ENCODE data around the gene ARHGAP15.

ARHGAP15 gene

DNA sequence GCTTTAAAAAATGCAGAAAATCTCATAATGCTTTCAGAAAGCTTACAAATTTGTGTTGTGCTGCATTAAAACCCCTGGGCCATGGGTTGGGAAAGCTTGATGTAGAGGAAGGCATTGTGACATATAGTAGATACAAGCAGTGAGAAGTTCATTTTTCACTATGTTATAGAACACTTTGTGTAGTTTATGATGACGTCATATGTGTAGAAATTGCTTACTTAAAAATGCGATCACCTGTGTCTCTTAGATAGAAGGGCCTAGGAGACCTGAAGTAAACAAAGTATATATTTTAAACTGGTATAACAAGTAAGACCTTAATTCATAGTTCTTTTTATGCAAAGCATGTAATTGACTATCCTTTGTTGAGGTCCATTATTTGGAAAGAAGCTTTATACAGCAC, 393.5 kb downstream of the ARHGAP15 start:
- TF ChIP-seq, protein P1, sequence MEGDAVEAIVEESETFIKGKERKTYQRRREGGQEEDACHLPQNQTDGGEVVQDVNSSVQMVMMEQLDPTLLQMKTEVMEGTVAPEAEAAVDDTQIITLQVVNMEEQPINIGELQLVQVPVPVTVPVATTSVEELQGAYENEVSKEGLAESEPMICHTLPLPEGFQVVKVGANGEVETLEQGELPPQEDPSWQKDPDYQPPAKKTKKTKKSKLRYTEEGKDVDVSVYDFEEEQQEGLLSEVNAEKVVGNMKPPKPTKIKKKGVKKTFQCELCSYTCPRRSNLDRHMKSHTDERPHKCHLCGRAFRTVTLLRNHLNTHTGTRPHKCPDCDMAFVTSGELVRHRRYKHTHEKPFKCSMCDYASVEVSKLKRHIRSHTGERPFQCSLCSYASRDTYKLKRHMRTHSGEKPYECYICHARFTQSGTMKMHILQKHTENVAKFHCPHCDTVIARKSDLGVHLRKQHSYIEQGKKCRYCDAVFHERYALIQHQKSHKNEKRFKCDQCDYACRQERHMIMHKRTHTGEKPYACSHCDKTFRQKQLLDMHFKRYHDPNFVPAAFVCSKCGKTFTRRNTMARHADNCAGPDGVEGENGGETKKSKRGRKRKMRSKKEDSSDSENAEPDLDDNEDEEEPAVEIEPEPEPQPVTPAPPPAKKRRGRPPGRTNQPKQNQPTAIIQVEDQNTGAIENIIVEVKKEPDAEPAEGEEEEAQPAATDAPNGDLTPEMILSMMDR (conservative IDR thresholded peaks at IDR 0.05; ENCODE audit: low read depth, low read length) = no peak
- no peak overlapping the region for H3K4me3 ChIP-seq (ENCODE audit: low read depth, low read length)
- no peak for DNase-seq (ENCODE audit: low read depth)

DNA sequence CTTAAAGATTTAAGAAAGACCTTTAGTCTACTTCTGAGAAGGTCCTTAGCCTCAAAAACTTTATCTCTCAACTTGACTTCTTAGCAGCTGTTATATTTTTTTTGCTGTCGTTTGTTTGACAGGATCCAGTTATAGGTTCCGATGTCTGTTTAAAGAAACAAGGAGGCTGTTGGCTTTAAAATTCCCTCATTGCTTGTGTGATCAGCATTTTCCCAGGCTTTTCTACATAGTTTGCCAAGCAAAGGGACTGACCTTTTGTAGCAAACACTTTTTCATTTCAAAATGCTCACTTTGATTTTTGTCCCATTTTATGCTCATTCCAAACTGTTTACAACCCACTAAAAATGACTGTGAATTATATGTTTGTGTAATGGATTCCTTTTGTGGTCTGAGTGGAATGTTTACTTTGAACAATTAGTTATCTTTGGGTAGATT, 394.9 kb downstream of the ARHGAP15 start:
- peak; percentile 76 for DNase-seq (ENCODE audit: low read depth)
- no peak overlapping the region for H3K4me3 ChIP-seq (ENCODE audit: low read depth, low read length)
- TF ChIP-seq, protein P1 (conservative IDR thresholded peaks at IDR 0.05; ENCODE audit: low read depth, low read length) = no peak

DNA sequence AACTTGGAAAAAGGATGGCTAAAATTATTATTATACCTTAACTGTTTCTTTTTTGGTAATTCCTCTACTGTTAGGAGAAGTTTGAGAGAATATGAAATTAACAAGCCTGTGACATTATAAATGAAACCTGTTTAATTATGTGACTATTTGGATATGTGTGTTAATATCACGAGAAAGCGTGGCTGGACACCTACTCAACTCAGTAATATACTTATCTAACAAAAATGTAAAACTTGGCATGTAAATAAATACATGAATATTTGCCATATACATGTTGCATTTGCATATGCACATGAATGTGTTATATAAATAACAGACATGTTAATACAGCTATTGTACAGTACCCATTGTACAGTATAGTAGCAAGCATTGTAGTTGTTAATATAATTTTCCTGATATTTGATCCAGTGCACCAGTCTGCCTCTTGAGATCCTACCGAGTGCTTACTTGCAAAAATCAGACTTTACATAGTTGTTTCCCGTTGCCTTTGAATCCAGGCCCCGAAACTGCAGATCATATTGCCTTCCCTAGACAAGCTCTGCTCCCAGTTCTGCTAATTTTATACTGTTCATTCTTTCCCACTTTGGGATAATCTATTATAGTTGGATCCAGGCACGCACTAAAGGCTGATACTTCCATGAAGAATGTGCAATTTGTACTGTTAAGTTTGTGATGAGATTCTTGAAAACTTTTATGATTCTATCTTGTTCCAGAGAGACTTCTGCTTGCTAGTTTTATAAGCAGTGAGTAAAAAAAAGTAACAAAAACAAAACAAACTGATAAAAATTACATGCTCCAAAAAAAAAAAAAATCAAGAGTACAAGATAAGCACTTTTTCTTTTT, 395.6 kb downstream of the ARHGAP15 start:
- no peak overlapping the region for H3K4me3 ChIP-seq (ENCODE audit: low read depth, low read length)
- DNase-seq (ENCODE audit: low read depth) = peak; percentile 39
- TF ChIP-seq, protein P1 (conservative IDR thresholded peaks at IDR 0.05; ENCODE audit: low read depth, low read length) = no peak

DNA sequence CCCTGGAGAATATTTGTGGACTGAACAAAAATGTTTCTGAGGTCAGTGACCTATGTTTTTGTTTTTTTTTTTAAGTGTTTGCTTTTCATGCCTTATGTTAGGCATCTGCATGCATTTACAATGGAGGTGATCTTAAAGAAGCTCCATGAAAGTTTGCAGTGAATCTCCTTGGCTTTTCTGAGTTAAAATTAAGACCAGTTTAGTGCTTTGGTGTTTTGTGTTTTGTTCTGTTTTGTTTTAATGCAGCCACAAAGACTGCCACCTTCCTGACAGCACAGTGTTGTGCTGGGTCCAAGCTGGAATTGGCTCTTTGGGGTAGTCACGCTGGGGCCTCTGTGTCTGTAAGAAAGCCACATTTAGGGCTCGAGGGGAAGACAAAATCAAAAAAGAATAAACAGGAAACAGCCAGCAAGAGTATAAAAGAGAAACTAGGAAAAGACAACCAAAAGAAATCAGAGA, 396.2 kb downstream of the ARHGAP15 start:
- TF ChIP-seq, protein P1 (conservative IDR thresholded peaks at IDR 0.05; ENCODE audit: low read depth, low read length) = no peak
- DNase-seq (ENCODE audit: low read depth) = no peak
- H3K4me3 ChIP-seq (ENCODE audit: low read depth, low read length) = no peak overlapping the region

DNA sequence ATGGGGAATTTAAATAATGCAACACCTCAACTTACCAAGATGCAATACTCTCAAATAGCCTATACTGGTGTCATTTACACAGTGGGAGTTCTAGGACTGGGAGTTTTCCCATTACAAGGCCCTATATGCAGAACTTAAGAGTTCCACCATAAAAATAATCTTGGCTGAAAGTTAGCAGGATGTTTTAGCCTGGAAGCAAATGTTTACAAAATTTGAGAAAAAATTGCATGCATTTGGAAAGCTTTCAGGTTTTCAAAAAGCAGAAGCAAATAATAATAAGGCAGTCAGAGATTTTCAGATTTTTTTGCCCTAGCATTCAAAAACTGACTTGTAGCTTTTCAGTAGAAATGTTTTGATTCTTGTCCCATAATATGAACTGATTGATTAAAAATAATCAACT, 397.3 kb downstream of the ARHGAP15 start:
- no peak overlapping the region for H3K4me3 ChIP-seq (ENCODE audit: low read depth, low read length)
- DNase-seq (ENCODE audit: low read depth) = no peak
- TF ChIP-seq, protein P1 (conservative IDR thresholded peaks at IDR 0.05; ENCODE audit: low read depth, low read length) = no peak

DNA sequence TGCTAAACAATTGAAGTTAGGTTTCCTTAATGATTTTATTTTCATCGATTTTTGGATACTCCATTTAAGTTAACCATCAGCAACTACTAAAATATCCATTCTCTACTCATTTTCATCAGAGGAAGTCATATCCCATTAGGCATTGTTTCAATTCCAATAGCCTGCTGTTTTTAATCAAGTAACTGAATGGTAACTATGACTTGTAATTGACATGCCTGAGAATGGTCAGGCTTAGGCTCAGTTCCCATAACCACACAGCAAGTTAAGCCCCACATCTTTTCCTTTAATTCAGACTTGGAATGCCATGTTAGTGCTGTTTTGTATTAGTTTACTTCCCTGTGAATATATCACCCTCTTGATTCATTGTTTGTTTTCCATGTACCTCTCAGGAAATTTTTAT, 398.8 kb downstream of the ARHGAP15 start:
- TF ChIP-seq, protein P1 (conservative IDR thresholded peaks at IDR 0.05; ENCODE audit: low read depth, low read length) = no peak
- no peak overlapping the region for H3K4me3 ChIP-seq (ENCODE audit: low read depth, low read length)
- no peak for DNase-seq (ENCODE audit: low read depth)

All from choroid plexus epithelial cell (primary cell).